H1 (cell line): ENCODE data around the gene HSF4. TPM values are rescaled to one million over a fixed set of nuclear protein-coding genes. Genes with fewer than 3 reads are reported as not detected.

Experiments used
- CTCF ChIA-PET: fragments of 300-600 bp; sonication (Branson Sonifier 250); formaldehyde crosslinking; loops from one replicate; lab custom pipeline; 2021; ENCODE audit not compliant: partially characterized antibody; lab: Charles Lee
- POLR2A ChIA-PET: fragments of 300-600 bp; sonication (Branson Sonifier 250); formaldehyde crosslinking; loops from one replicate; lab custom pipeline; 2021; ENCODE audit warnings: inconsistent platforms; ENCODE audit not compliant: partially characterized antibody; lab: Charles Lee
- DNase-seq, 2 experiments: peaks; one replicate each; pipeline versions ENCODE4 v3.0.0 to v3.0.0-alpha.2; 2010 to 2022; ENCODE audit warnings: low spot score in 2 of 2, low read depth in 1 of 2, mixed read lengths in 1 of 2
- FAIRE-seq: peaks from 2 replicates; lab custom pipeline; 2011; peaks lifted over from hg19 to GRCh38; lab: Jason Lieb, UNC
- H2AFZ ChIP-seq: 2 replicates; pipeline ENCODE4 v1.8.1; 2012; ENCODE audit warnings: low read length, inconsistent platforms
- H2AK5ac ChIP-seq: 2 replicates; pipeline ENCODE4 v1.6.1; 2013; ENCODE audit warnings: low read depth, low read length
- H2BK120ac ChIP-seq: replicated peaks from 2 replicates; pipeline ENCODE3; 2013; ENCODE audit warnings: low read depth, low read length, inconsistent platforms
- H2BK12ac ChIP-seq: 2 replicates; pipeline ENCODE4 v1.6.1; 2013; ENCODE audit warnings: low read depth, low read length
- H2BK15ac ChIP-seq: 2 replicates; pipeline ENCODE4 v1.6.1; 2013; ENCODE audit warnings: low read length
- H2BK20ac ChIP-seq: 2 replicates; pipeline ENCODE4 v1.6.1; 2013; ENCODE audit warnings: low read length
- H2BK5ac ChIP-seq: 2 replicates; pipeline ENCODE4 v1.6.1; 2013; ENCODE audit warnings: low read depth, low read length
- H3K14ac ChIP-seq: 2 replicates; pipeline ENCODE4 v1.6.1; 2013; ENCODE audit warnings: inconsistent platforms; ENCODE audit not compliant: insufficient read length
- H3K18ac ChIP-seq: 2 replicates; pipeline ENCODE4 v1.6.1; 2013; ENCODE audit warnings: low read length; ENCODE audit errors: extremely low read depth
- H3K23ac ChIP-seq: 2 replicates; pipeline ENCODE4 v1.6.1; 2013; ENCODE audit warnings: inconsistent platforms; ENCODE audit not compliant: insufficient read length
- H3K23me2 ChIP-seq: 2 replicates; pipeline ENCODE4 v1.6.1; 2013; ENCODE audit warnings: low read depth, low read length
- H3K27ac ChIP-seq: 2 replicates; pipeline ENCODE4 v1.6.1; 2011; ENCODE audit warnings: low read depth, low read length, inconsistent platforms
- H3K27me3 ChIP-seq, 4 experiments: replicated peaks in 1 of 4; 1 replicate in 1 of 4; 2 replicates in 3 of 4; pipeline versions ENCODE4 v1.6.1 to v1.8.1; 2011 to 2013; ENCODE audit warnings: low read length in 3 of 4, mild to moderate bottlenecking in 3 of 4, inconsistent platforms in 2 of 4, mixed read lengths in 2 of 4, moderate library complexity in 1 of 4; ENCODE audit not compliant: control insufficient read depth in 3 of 4, insufficient read depth in 3 of 4; ENCODE audit errors: extremely low read depth in 1 of 4
- H3K36me3 ChIP-seq, 4 experiments: 2 replicates each; pipeline versions ENCODE4 v1.6.1 to v1.8.1; 2011 to 2013; ENCODE audit warnings: mild to moderate bottlenecking in 4 of 4, low read length in 3 of 4, moderate library complexity in 2 of 4, control low read depth in 1 of 4, inconsistent platforms in 1 of 4; ENCODE audit not compliant: insufficient read depth in 4 of 4, control insufficient read depth in 2 of 4
- H3K4ac ChIP-seq: replicated peaks from 2 replicates; pipeline ENCODE3; 2013; ENCODE audit warnings: low read length, low read depth, mixed read lengths, inconsistent platforms; ENCODE audit not compliant: insufficient read length
- H3K4me1 ChIP-seq, 4 experiments: replicated peaks in 1 of 4; 1 replicate in 1 of 4; 2 replicates in 3 of 4; pipeline versions ENCODE4 v1.6.1 to v1.8.1; 2011 to 2013; ENCODE audit warnings: low read length in 3 of 4, inconsistent platforms in 2 of 4, mixed read lengths in 1 of 4; ENCODE audit not compliant: insufficient read depth in 4 of 4, control insufficient read depth in 3 of 4
- H3K4me2 ChIP-seq, 2 experiments: 2 replicates each; pipeline versions ENCODE4 v1.6.1 to v1.8.1; 2011 to 2013; ENCODE audit warnings: low read depth in 2 of 2, low read length in 2 of 2, control low read depth in 1 of 2, inconsistent platforms in 1 of 2, mild to moderate bottlenecking in 1 of 2; ENCODE audit not compliant: insufficient read depth in 1 of 2
- H3K4me3 ChIP-seq, 4 experiments: fragments of 200-600, 300-600 bp in 1 of 4; sonication (generic), shearing (Covaris generic), sonication (Bioruptor Twin) in 1 of 4; 2 replicates each; pipeline versions ENCODE4 v1.5.1 to v1.8.1; 2011 to 2016; ENCODE audit warnings: low read length in 4 of 4, low read depth in 3 of 4, control low read depth in 2 of 4, inconsistent platforms in 2 of 4, mild to moderate bottlenecking in 2 of 4, mixed read lengths in 1 of 4, moderate library complexity in 1 of 4; ENCODE audit not compliant: insufficient read depth in 2 of 4; ENCODE audit errors: extremely low read depth in 1 of 4
- H3K56ac ChIP-seq: replicated peaks from 2 replicates; pipeline ENCODE3; 2013; ENCODE audit warnings: low read depth, mild to moderate bottlenecking, mixed read lengths, low read length, inconsistent platforms; ENCODE audit not compliant: insufficient read length
- H3K79me1 ChIP-seq: 2 replicates; pipeline ENCODE4 v1.6.1; 2013; ENCODE audit warnings: low read depth, low read length, control low read depth
- H3K79me2 ChIP-seq, 2 experiments: 2 replicates each; pipeline versions ENCODE4 v1.6.1 to v1.8.1; 2012 to 2013; ENCODE audit warnings: low read length in 2 of 2, mild to moderate bottlenecking in 2 of 2, inconsistent platforms in 1 of 2; ENCODE audit not compliant: insufficient read depth in 2 of 2, control insufficient read depth in 1 of 2
- H3K9ac ChIP-seq, 4 experiments: replicated peaks in 1 of 4; 1 replicate in 1 of 4; 2 replicates in 3 of 4; pipeline versions ENCODE4 v1.6.1 to v1.8.1; 2011 to 2013; ENCODE audit warnings: low read depth in 3 of 4, low read length in 3 of 4, control low read depth in 2 of 4, mild to moderate bottlenecking in 2 of 4, moderate library complexity in 2 of 4, inconsistent platforms in 1 of 4; ENCODE audit errors: extremely low read depth in 1 of 4
- H3K9me3 ChIP-seq, 2 experiments: 2 replicates each; pipeline versions ENCODE4 v1.6.1 to v1.8.1; 2012 to 2013; ENCODE audit warnings: mild to moderate bottlenecking in 2 of 2, moderate library complexity in 2 of 2, control low read depth in 1 of 2, inconsistent platforms in 1 of 2, low read depth in 1 of 2, low read length in 1 of 2, mixed read lengths in 1 of 2; ENCODE audit not compliant: insufficient read depth in 2 of 2
- H4K20me1 ChIP-seq, 2 experiments: replicated peaks in 1 of 2; 2 replicates each; pipeline versions ENCODE3 to v1.8.1; 2011 to 2013; ENCODE audit warnings: inconsistent platforms in 2 of 2, low read length in 2 of 2, mild to moderate bottlenecking in 1 of 2; ENCODE audit not compliant: insufficient read depth in 2 of 2, control insufficient read depth in 1 of 2
- H4K5ac ChIP-seq: 2 replicates; pipeline ENCODE4 v1.6.1; 2013; ENCODE audit warnings: low read length, low read depth, mixed read lengths, inconsistent platforms; ENCODE audit not compliant: insufficient read length
- H4K8ac ChIP-seq: 2 replicates; pipeline ENCODE4 v1.8.0; 2013; ENCODE audit warnings: mild to moderate bottlenecking, moderate library complexity, low read length, inconsistent platforms; ENCODE audit not compliant: insufficient read depth; ENCODE audit errors: extremely low read depth
- H4K91ac ChIP-seq: replicated peaks from 2 replicates; pipeline ENCODE3; 2013; ENCODE audit warnings: low read length, mixed read lengths, inconsistent platforms; ENCODE audit not compliant: insufficient read length
- CTBP2 ChIP-seq: IDR thresholded peaks from 2 replicates; pipeline ENCODE4 v1.7.0; 2011; ENCODE audit warnings: borderline replicate concordance, mild to moderate bottlenecking, moderate library complexity, mixed read lengths, low read length; ENCODE audit not compliant: insufficient read depth, insufficient read length
- KDM5A ChIP-seq: fragments of 200-600 bp; IDR thresholded peaks from 2 replicates; pipeline ENCODE4 v1.7.1; 2012; ENCODE audit warnings: mild to moderate bottlenecking, low read length, inconsistent platforms, mixed read lengths
- MAFK ChIP-seq: IDR thresholded peaks from 2 replicates; pipeline ENCODE4 v1.6.1; 2012; ENCODE audit warnings: low read depth, mild to moderate bottlenecking, improper control_type of control experiment, low read length
- NANOG ChIP-seq: IDR thresholded peaks from 2 replicates; pipeline ENCODE4 v1.6.1; 2011; ENCODE audit warnings: low read length, low read depth, mild to moderate bottlenecking, inconsistent platforms; ENCODE audit not compliant: insufficient read depth, poor library complexity, severe bottlenecking
- POLR2AphosphoS5 ChIP-seq: IDR thresholded peaks from 2 replicates; pipeline ENCODE4 v1.6.1; 2011; ENCODE audit warnings: low read depth, low read length
- RBBP5 ChIP-seq: IDR thresholded peaks from 2 replicates; pipeline ENCODE4 v1.7.1; 2012; ENCODE audit warnings: low read depth, mild to moderate bottlenecking, inconsistent platforms, low read length, moderate library complexity, borderline replicate concordance
- SIRT6 ChIP-seq: IDR thresholded peaks from one replicate; pipeline ENCODE4 v1.7.1; 2012; ENCODE audit warnings: low read length, inconsistent platforms
- SP4 ChIP-seq: IDR thresholded peaks from 2 replicates; pipeline ENCODE4 v1.6.1; 2012; ENCODE audit warnings: low read length, inconsistent platforms
- SRF ChIP-seq: IDR thresholded peaks from 2 replicates; pipeline ENCODE4 v1.6.1; 2011; ENCODE audit warnings: mild to moderate bottlenecking, low read depth, low read length, moderate library complexity
- SUZ12 ChIP-seq: fragments of 200-600 bp; sonication (generic); IDR thresholded peaks from 2 replicates; pipeline ENCODE4 v1.6.1; 2012; ENCODE audit warnings: mild to moderate bottlenecking, inconsistent platforms, low read length, moderate library complexity, mixed read lengths
- ZNF274 ChIP-seq: IDR thresholded peaks from 2 replicates; pipeline ENCODE4 v1.7.0; 2012; ENCODE audit warnings: low read length, borderline replicate concordance; ENCODE audit errors: extremely low read depth
- WGBS, 2 experiments: shearing (Covaris generic) in 1 of 2; methylation state at CpG; one replicate each; pipeline versions ENCODE4 v1.1.6 to v1.1.7; 2013 to 2015; ENCODE audit warnings: low lambda C conversion rate in 2 of 2, mixed read lengths in 2 of 2, inconsistent platforms in 1 of 2, low coverage in 1 of 2, missing lambda C conversion rate in 1 of 2; ENCODE audit not compliant: insufficient replicate concordance in 2 of 2, insufficient coverage in 1 of 2, insufficient read length in 1 of 2; ENCODE audit errors: extremely low coverage in 1 of 2, missing lambda C conversion rate in 1 of 2; 5-methylcytosine and 5-hydroxymethylcytosine counted together
- polyA plus RNA-seq, 7 experiments: library from polyadenylated mRNA; depleted of rRNA in 3 of 7; stranded (reverse) in 5 of 7; unstranded in 2 of 7; fragments of >200 nt in 5 of 7; fragments of 200-250 nt in 2 of 7; gene quantifications; 1 replicate in 5 of 7; 2 replicates in 1 of 7; 4 replicates in 1 of 7; pipeline versions ENCODE4 v1.2.1 to v1.2.3, GENCODE V29; 2011 to 2013; ENCODE audit warnings: missing spikeins in 2 of 7, mixed read lengths in 2 of 7
- total RNA-seq: library from RNA; stranded (reverse); fragmentation: NEBNext Ultra II Directional; extraction: Animal tissue kit (Norgen Biotek cat#: 25700); gene quantifications from 2 replicates; pipeline ENCODE4 v1.2.1, GENCODE V29; 2021

HSF4 gene
- total and polyA plus RNA-seq, 2 of the 8 experiments (the other 6 are each of a cell fraction or from before 2014, with no cell fraction given): 0.14 TPM; not detected in 1

GRCh38 chr16:67199011-67199807 is 34.7 kb downstream of the HSF4 start, which contains the start of gene ELMO3:
Gene ELMO3 (plus strand): TSS chr16:67199131. CDS start chr16:67199327, 196 bp downstream.
- WGBS, 2 experiments: 2% methylated on average over 19 of the region's 61 CpGs; no CpG with 5 or more reads in 1 of the 2 experiments
- Histone ChIP-seq H4K91ac (peak within 1 kb of the TSS; percentile 93), H3K36me3 (peaks cover 18 to 38% (median 34%) of the 10 kb centered on the region in 4 experiments), H3K14ac (no peak within 1 kb of the TSS), H4K20me1 (peaks cover 1 to 17% of the 10 kb centered on the region in 2 experiments), H2BK12ac (no peak within 1 kb of the TSS; the same call in 1 of the 2 replicates), H3K79me2 (no peaks in the 10 kb centered on the region), H3K4ac (no peak within 1 kb of the TSS), H3K23me2 (peaks cover 6% of the 10 kb centered on the region; the same call in 1 of the 2 replicates), H3K4me2 (peak within 1 kb of the TSS; percentile 61 to 99), H2AFZ (peak within 1 kb of the TSS; percentile 91; the same call in 1 of the 2 replicates), H3K18ac (peak within 1 kb of the TSS; percentile 83), H3K4me3 (peak within 1 kb of the TSS; percentile 40 to 75 (median 63)), H3K23ac (no peak within 1 kb of the TSS), H3K9ac (peak within 1 kb of the TSS in 2 of 4 experiments; percentile 31 to 44; a peak in 3 of 7 replicates), H3K9me3 (no peaks in the 10 kb centered on the region), H3K56ac (peak within 1 kb of the TSS; percentile 56), H2BK20ac (no peak within 1 kb of the TSS), H3K27me3 (no peaks in the 10 kb centered on the region), H3K79me1 (no peaks in the 10 kb centered on the region), H2BK120ac (no peak within 1 kb of the TSS), H3K27ac (no peak within 1 kb of the TSS), H3K4me1 (peaks cover 0 to 12% (median 8%) of the 10 kb centered on the region in 4 experiments; a peak in 4 of 7 replicates), H2BK5ac (peak within 1 kb of the TSS; percentile 91; the same call in 1 of the 2 replicates), H2AK5ac (no peak within 1 kb of the TSS), H2BK15ac (no peak within 1 kb of the TSS), H4K8ac (peak within 1 kb of the TSS; percentile 89), H4K5ac (peak within 1 kb of the TSS; percentile 67)
- peak in 1 of 2 experiments; percentile 85 for DNase-seq
- ChIA-PET POLR2A (interaction anchor here (0.6 to 2.2 kb wide), 14 partner anchors 9 to 65 kb away, joined by 3 to 12 read pairs (median 3); partner anchors contain the start of genes EXOC3L1, FHOD1, MATCAP1 and NOL3), CTCF (interaction anchor here (0.6 to 8.7 kb wide), 27 partner anchors 12 to 248 kb away, joined by 3 to 111 read pairs (median 5); partner anchors contain the start of genes EXOC3L1, MATCAP1, NOL3 and TMEM208)
- FAIRE-seq: no peak
- no peak for TF ChIP-seq SRF
- TF ChIP-seq NANOG: peak; percentile 36
- TF ChIP-seq SP4: no peak
- no peak for TF ChIP-seq ZNF274
- no peak for TF ChIP-seq SIRT6
- no peak for TF ChIP-seq CTBP2
- peak; percentile 51; the same call in 1 of the 2 replicates for TF ChIP-seq POLR2AphosphoS5
- TF ChIP-seq MAFK: no peak
- peak; percentile 79; the same call in 1 of the 2 replicates for TF ChIP-seq RBBP5
- TF ChIP-seq SUZ12: no peak
- no peak for TF ChIP-seq KDM5A
